OCI-M2 (cell line): ENCODE measurements around the gene NOP9.
"Not testable (repeated sequence)": the region's sequence is repeated elsewhere in the genome, so short reads cannot be mapped to it uniquely, and the experiment has no call there.

Experiments
- DNase-seq: peaks from one replicate; lab custom pipeline; 2025; ENCODE audit not compliant: unreplicated experiment; lab: John Stamatoyannopoulos, UW

Gene NOP9

GRCh38 chr14:24327303-24327702 is 27.7 kb downstream of the NOP9 start:
- DNase-seq: no peak

GRCh38 chr14:24327914-24328313 is 28.3 kb downstream of the NOP9 start:
- not testable (repeated sequence) for DNase-seq

- no peak for DNase-seq
Observed at GRCh38 chr14:24329073-24329663, 29.5 kb downstream of the NOP9 start.

GRCh38 chr14:24329736-24330135 is 30.1 kb downstream of the NOP9 start:
- no peak for DNase-seq

GRCh38 chr14:24330973-24331674 is 31.5 kb downstream of the NOP9 start:
- no peak for DNase-seq

GRCh38 chr14:24331731-24332267 is 32.1 kb downstream of the NOP9 start:
- no peak for DNase-seq

GRCh38 chr14:24332268-24332993 is 32.8 kb downstream of the NOP9 start:
- DNase-seq: peak; percentile 70

GRCh38 chr14:24334431-24335291 is 35.0 kb downstream of the NOP9 start, which contains the start of gene ADCY4:
TSS of gene ADCY4 (minus strand) at chr14:24335071. CDS start at chr14:24334652, 419 bp downstream.
- no peak for DNase-seq

- DNase-seq: no peak
Observed at GRCh38 chr14:24335461-24336171, 36.0 kb downstream of the NOP9 start.

GRCh38 chr14:24337144-24337823 is 37.6 kb downstream of the NOP9 start:
- no peak for DNase-seq

- no peak for DNase-seq
Observed at GRCh38 chr14:24337824-24338175, 38.1 kb downstream of the NOP9 start.

GRCh38 chr14:24338843-24339242 is 39.2 kb downstream of the NOP9 start:
- no peak for DNase-seq

GRCh38 chr14:24339284-24340151 is 39.9 kb downstream of the NOP9 start, which contains the start of gene RIPK3:
TSS of gene RIPK3 (minus strand) at chr14:24339991. CDS start at chr14:24339826, 165 bp downstream.
- DNase-seq: no peak

- no peak for DNase-seq
Observed at GRCh38 chr14:24340606-24341005, 41.0 kb downstream of the NOP9 start.

GRCh38 chr14:24342889-24343288 is 43.2 kb downstream of the NOP9 start:
- no peak for DNase-seq

GRCh38 chr14:24343795-24344660 is 44.4 kb downstream of the NOP9 start:
- DNase-seq: no peak

- no peak for DNase-seq
Observed at GRCh38 chr14:24347134-24347533, 47.5 kb downstream of the NOP9 start.

GRCh38 chr14:24348186-24348585 is 48.5 kb downstream of the NOP9 start:
- DNase-seq: no peak
